Colon (tissue), 2 donors: ENCODE measurements around the gene TOM1L2.

ENCODE experiments used
- FAIRE-seq: peaks from 2 replicates; lab custom pipeline; 2012; peaks lifted over from hg19 to GRCh38; lab: Jason Lieb, UNC
- donor health status: control.
- donor health status: control.

TOM1L2 gene

DNA sequence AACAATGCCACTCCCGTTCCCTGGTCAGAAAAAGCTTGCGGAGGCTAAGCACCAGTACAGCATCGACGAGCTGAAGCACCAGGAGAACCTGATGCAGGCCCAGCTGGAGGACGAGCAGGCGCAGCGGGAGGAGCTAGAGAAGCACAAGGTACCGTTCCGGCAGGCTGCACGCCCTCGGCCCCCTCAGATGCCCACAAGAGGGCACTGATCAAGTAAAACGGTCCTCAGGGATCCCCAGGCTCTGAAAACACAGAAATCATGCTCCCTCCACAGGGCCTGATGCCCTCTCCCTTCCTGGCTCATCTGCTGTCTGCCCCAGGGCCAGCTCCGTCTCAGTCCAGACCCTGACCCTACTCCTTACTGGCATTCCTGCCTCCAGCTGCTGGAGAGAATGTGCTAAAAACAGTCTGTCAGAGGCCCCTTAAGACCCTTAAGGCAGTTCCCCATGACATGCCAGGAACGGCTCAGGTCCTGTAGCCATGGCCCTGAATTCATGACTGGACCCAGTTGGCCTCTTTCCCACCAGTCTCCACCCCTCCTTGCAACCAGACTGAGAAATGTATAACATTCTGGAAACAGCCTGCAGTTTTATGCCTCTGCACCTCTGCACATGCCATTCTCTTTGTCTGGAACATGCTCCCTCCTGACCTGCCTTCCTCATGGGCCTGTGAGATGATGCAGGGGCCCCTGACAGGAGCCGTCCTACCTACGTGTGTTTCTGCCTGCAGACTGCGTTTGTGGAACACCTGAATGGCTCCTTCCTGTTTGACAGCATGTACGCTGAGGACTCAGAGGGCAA, 22.3 kb upstream of the TOM1L2 start:
- no peak for FAIRE-seq

GRCh38 chr17:17993852-17994251, 21.7 kb upstream of the TOM1L2 start:
- no peak for FAIRE-seq

- FAIRE-seq: no peak
Measured at GRCh38 chr17:17993366-17993765, 21.2 kb upstream of the TOM1L2 start.

GRCh38 chr17:17990282-17990681, 18.1 kb upstream of the TOM1L2 start:
- FAIRE-seq: no peak

DNA sequence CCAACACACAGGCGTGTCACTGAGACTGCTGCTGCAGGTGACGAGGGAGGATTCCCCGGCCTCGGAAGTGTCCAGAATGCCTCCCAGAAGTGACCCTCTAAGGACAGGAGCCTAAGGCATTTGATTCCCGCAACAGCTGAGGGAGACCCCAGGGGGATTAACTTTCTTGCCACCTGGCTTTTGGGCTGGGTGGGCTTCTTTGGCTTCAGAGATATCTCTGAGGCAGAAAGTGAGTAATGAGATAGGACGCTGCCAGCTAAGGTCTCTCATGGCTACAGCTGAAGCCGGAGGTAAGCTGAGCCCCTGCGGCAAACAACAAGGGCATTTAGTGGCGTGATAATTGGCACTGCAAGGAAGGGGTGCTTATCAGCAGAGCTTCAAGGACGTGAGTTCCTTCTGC, 17.4 kb upstream of the TOM1L2 start:
- FAIRE-seq: no peak

- no peak for FAIRE-seq
Measured at GRCh38 chr17:17989081-17989480, 16.9 kb upstream of the TOM1L2 start.

- FAIRE-seq: no peak
Measured at GRCh38 chr17:17988427-17988945, 16.3 kb upstream of the TOM1L2 start.

- no peak for FAIRE-seq
Measured at GRCh38 chr17:17987901-17988300, 15.7 kb upstream of the TOM1L2 start.

- FAIRE-seq: no peak
Measured at GRCh38 chr17:17987187-17987896, 15.1 kb upstream of the TOM1L2 start.

GRCh38 chr17:17985555-17985954, 13.4 kb upstream of the TOM1L2 start:
- FAIRE-seq: no peak

- no peak for FAIRE-seq
Measured at GRCh38 chr17:17985153-17985552, 13.0 kb upstream of the TOM1L2 start.

- no peak for FAIRE-seq
Measured at GRCh38 chr17:17983776-17984175, 11.6 kb upstream of the TOM1L2 start.

DNA sequence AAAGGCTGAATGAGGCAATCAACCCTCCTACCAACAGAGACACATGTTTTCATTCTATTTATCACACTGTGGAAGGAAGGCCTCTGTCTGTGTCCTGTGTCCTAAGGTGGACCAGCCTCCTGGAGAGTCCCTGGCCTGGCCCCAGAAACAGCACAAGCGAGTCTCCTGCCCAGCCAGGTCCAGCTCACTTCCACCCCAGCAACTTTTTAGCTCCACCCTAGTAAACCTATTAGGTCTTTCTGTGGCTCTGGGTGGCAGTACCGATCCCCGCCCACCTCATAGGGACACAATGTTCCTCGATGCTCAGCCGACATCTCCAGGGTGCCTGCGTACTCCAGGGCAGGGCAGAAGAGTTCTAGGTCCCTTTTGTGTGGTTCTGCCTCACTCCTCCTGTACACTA, 11.2 kb upstream of the TOM1L2 start:
- FAIRE-seq: no peak

DNA sequence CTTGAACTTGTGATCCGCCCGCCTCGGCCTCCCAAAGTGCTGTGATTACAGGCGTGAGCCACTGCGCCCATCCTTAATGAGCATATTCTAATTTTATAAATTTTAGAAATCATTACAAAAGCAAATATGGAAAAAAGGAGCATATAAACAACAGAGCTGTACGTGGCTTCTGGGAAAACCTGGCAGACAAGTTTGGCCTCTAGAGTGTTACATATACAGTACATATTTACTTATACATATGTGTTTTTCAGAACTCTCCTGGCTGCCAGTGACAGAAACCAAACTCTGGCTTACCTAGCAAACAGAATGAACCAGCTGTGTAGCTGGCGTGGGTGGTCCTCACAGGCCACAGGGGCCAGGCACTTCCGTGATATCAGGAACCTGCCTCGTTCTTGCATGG, 10.6 kb upstream of the TOM1L2 start:
- FAIRE-seq: no peak

- FAIRE-seq: no peak
Measured at GRCh38 chr17:17981330-17981729, 9.1 kb upstream of the TOM1L2 start.

DNA sequence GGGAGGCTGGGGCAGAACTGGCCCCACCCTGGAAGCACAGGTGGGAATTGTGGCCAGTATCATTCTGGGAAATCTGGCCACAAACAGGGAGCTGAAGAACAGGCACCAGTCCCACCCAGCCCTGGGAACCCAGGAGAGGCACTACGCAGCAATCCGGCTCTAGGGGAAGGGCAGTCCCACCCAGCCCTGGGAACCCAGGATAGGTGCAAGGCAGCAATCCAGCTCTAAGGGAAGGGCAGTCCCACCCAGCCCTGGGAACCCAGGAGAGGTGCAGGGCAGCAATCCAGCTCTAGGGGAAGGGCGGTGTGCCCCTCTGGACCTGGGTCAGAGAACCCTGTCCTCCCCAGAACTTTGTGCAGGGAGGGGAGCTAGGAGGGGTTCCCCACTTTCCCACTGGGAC, 7.6 kb upstream of the TOM1L2 start:
- FAIRE-seq: no peak

GRCh38 chr17:17978481-17979424, 6.6 kb upstream of the TOM1L2 start:
- FAIRE-seq: no peak

GRCh38 chr17:17976931-17977570, 4.9 kb upstream of the TOM1L2 start:
- no peak for FAIRE-seq

DNA sequence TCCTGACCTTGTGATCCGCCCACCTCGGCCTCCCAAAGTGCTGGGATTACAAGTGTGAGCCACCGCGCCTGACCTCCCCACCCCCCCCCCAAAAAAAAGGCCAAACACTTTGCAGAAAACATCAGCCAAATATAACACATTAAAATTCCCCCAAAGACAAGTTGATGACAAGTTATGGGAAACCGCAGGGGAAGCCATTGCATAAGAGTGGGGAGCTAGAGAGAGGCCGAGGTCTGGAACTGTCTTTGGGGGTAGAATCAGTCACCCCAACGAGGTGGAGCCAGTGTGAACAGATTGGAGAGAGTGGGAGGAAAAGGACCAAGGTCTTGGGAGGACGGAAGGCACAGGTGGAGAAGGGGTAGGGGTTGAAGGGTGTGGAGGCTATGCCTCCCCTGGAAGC, 3.2 kb upstream of the TOM1L2 start:
- no peak for FAIRE-seq

- FAIRE-seq: no peak
Measured at GRCh38 chr17:17972952-17973254, 703 bp upstream of the TOM1L2 start.

DNA sequence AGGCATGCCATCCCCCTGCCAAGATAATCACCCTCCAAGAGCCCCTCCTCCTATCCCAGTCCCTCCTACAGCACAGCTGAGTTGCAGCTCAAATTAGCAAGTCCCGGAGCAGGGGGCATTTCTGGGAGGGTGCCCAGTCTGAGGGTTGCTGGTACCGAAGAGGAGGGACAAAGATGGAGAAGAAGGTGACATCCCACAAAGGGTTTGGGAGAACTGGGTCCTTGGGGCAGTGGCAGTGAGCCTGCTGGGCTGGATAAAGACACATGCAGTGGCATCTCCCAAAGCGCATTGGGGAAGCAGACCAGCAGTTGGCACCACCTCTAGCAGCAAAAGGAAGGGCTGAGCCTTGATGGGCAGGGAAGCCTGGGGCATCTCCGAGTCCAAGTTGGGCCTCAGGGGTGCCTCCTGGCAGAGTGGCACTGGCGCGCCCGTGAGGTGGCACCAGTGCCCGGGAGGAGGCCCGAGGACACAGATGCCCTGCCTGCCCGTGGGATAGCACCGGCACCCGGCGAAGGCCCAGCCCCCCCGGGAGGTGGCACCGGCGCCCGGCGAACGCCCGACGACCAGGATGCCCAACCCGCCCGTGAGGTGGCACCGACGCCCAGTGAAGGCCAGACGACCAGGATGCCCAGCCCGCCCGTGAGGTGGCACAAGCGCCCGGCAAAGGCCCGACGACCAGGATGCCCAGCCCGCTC, 622 bp downstream of the TOM1L2 start:
- FAIRE-seq: no peak
